GM12878 (cell line): ENCODE measurements around the gene RAB37. TPM values are rescaled to one million over a fixed set of nuclear protein-coding genes. Genes with fewer than 3 reads are reported as not detected.

Experiments used
- ATAC-seq: fragments of 200-7000 bp; cut with Tn5 transposase; 3 replicates; pipeline ENCODE4 v1.9.1; 2020; ENCODE audit warnings: mild to moderate bottlenecking, moderate library complexity
- BruUV-seq: library from RNA; stranded (reverse); fragments of 400-500 nt; replicated peaks from 2 replicates; lab custom pipeline; 2021; lab: Mats Ljungman, UMichigan
- CTCF ChIA-PET: fragments of 300-600 bp; sonication (Branson Sonifier 250); formaldehyde crosslinking; extraction: SDS; loops from one replicate; lab custom pipeline; 2021; ENCODE audit warnings: inconsistent platforms; lab: Yijun Ruan, JAX
- POLR2A ChIA-PET: fragments of 350-600 bp; formaldehyde crosslinking; extraction: SDS; loops from one replicate; lab custom pipeline; 2021; ENCODE audit warnings: inconsistent platforms; lab: Charles Lee
- RAD21 ChIA-PET: fragments of 300-600 bp; sonication (Branson Sonifier 250); formaldehyde crosslinking; loops from one replicate; lab custom pipeline; 2023; ENCODE audit warnings: antibody characterized with exemption; ENCODE audit not compliant: unreplicated experiment; lab: Charles Lee
- SMC1A ChIA-PET: fragments of 300-600 bp; sonication (Branson Sonifier 250); formaldehyde crosslinking; loops from one replicate; lab custom pipeline; 2023; ENCODE audit not compliant: unreplicated experiment, uncharacterized antibody; lab: Charles Lee
- DNase-seq: peaks from one replicate; pipeline ENCODE4 v3.0.0-alpha.2; 2011; ENCODE audit warnings: low read depth, low spot score
- FAIRE-seq: peaks from 3 replicates; lab custom pipeline; 2011; peaks lifted over from hg19 to GRCh38; lab: Jason Lieb, UNC
- H2AFZ ChIP-seq: 2 replicates; pipeline ENCODE4 v1.6.0; 2011; ENCODE audit warnings: low read depth, low read length, control low read depth; ENCODE audit not compliant: control insufficient read depth
- H3K27ac ChIP-seq: 2 replicates; pipeline ENCODE4 v1.5.1; 2011; ENCODE audit warnings: control low read depth; ENCODE audit not compliant: control insufficient read depth, insufficient read depth
- H3K27me3 ChIP-seq, 2 experiments: replicated peaks in 1 of 2; 2 replicates each; pipeline versions ENCODE4 v1.6.0 to v1.6.1; 2011; ENCODE audit warnings: low read length in 1 of 2; ENCODE audit not compliant: control insufficient read depth in 2 of 2, insufficient read depth in 2 of 2
- H3K36me3 ChIP-seq, 2 experiments: 2 replicates each; pipeline ENCODE4 v1.5.1; 2011; ENCODE audit warnings: low read length in 1 of 2; ENCODE audit not compliant: control insufficient read depth in 2 of 2, insufficient read depth in 2 of 2
- H3K4me1 ChIP-seq: 2 replicates; pipeline ENCODE4 v1.6.1; 2011; ENCODE audit warnings: mild to moderate bottlenecking, low read length, moderate library complexity, mixed read lengths; ENCODE audit not compliant: control insufficient read depth, insufficient read depth
- H3K4me2 ChIP-seq: 2 replicates; pipeline ENCODE4 v1.6.0; 2011; ENCODE audit warnings: control low read depth; ENCODE audit not compliant: control insufficient read depth, insufficient read depth
- H3K4me3 ChIP-seq: fragments of 200-600 bp; sonication (generic); 2 replicates; pipeline ENCODE4 v1.5.1; 2016
- H3K79me2 ChIP-seq: 2 replicates; pipeline ENCODE4 v1.6.0; 2011; ENCODE audit warnings: low read length; ENCODE audit not compliant: control insufficient read depth, insufficient read depth
- H3K9ac ChIP-seq: 2 replicates; pipeline ENCODE4 v1.8.0; 2011; ENCODE audit warnings: low read length, control low read depth, mixed read lengths; ENCODE audit not compliant: control insufficient read depth, insufficient read depth
- H3K9me3 ChIP-seq: replicated peaks from 3 replicates; pipeline ENCODE4 v1.5.1; 2011; ENCODE audit warnings: mild to moderate bottlenecking, low read length; ENCODE audit not compliant: control insufficient read depth, insufficient read depth
- H4K20me1 ChIP-seq: 2 replicates; pipeline ENCODE4 v1.6.0; 2011; ENCODE audit not compliant: control insufficient read depth, insufficient read depth
- CEBPZ ChIP-seq: fragments of 150-350 bp; IDR thresholded peaks from 2 replicates; pipeline ENCODE4 v1.6.1; 2016; ENCODE audit warnings: low read depth, low read length
- FOS ChIP-seq: IDR thresholded peaks from 3 replicates; pipeline ENCODE4 v1.6.1; 2011; ENCODE audit warnings: borderline replicate concordance; ENCODE audit not compliant: insufficient read length; ENCODE audit errors: extremely low read depth
- IRF4 ChIP-seq: IDR thresholded peaks from 2 replicates; pipeline ENCODE4 v1.6.1; 2011; ENCODE audit warnings: low read depth, low read length
- NR2C1 ChIP-seq: fragments of 450-650 bp; IDR thresholded peaks from 2 replicates; pipeline ENCODE4 v1.6.1; 2017; ENCODE audit warnings: antibody characterized with exemption, mild to moderate bottlenecking, moderate library complexity
- NRF1 ChIP-seq: conservative IDR thresholded peaks from 2 replicates; pipeline ENCODE4 v1.6.1; 2011; ENCODE audit warnings: mild to moderate bottlenecking, low read depth, low read length, improper control_type of control experiment
- POU2F2 ChIP-seq: IDR thresholded peaks from 3 replicates; pipeline ENCODE4 v1.6.1; 2011; ENCODE audit warnings: low read depth, mild to moderate bottlenecking, low read length, borderline replicate concordance
- RB1 ChIP-seq: fragments of 450-650 bp; formaldehyde crosslinking; IDR thresholded peaks from 2 replicates; pipeline ENCODE4 v1.6.1; 2017; ENCODE audit warnings: mild to moderate bottlenecking, borderline replicate concordance
- RELB ChIP-seq: fragments of 450-650 bp; IDR thresholded peaks from 2 replicates; pipeline ENCODE4 v1.6.1; 2017; ENCODE audit warnings: low read depth, mild to moderate bottlenecking, moderate library complexity
- SREBF1 ChIP-seq: IDR thresholded peaks from 2 replicates; pipeline ENCODE4 v1.6.1; 2012; ENCODE audit warnings: mild to moderate bottlenecking, low read length
- STAT1 ChIP-seq: fragments of 450-650 bp; conservative IDR thresholded peaks from 2 replicates; pipeline ENCODE4 v1.6.1; 2014; ENCODE audit warnings: antibody characterized with exemption, mild to moderate bottlenecking
- WRNIP1 ChIP-seq: IDR thresholded peaks from 2 replicates; pipeline ENCODE4 v1.6.1; 2011; ENCODE audit warnings: low read depth, low read length, improper control_type of control experiment, borderline replicate concordance
- ZBTB33 ChIP-seq: fragments of 450-650 bp; IDR thresholded peaks from 2 replicates; pipeline ENCODE4 v1.6.1; 2017; ENCODE audit warnings: mild to moderate bottlenecking
- ZBTB4 ChIP-seq: fragments of 450-650 bp; formaldehyde crosslinking; IDR thresholded peaks from 2 replicates; pipeline ENCODE4 v1.4.0; 2022; ENCODE audit warnings: mild to moderate bottlenecking, moderate library complexity
- ZNF622 ChIP-seq: fragments of 450-650 bp; IDR thresholded peaks from 2 replicates; pipeline ENCODE4 v1.6.1; 2017; ENCODE audit warnings: mild to moderate bottlenecking, inconsistent platforms
- WGBS: methylation state at CpG from one replicate; pipeline ENCODE4 v1.1.6; 2016; ENCODE audit warnings: low lambda C conversion rate; ENCODE audit not compliant: insufficient replicate concordance, insufficient coverage; ENCODE audit errors: missing lambda C conversion rate; 5-methylcytosine and 5-hydroxymethylcytosine counted together
- in situ Hi-C: fragments of 300-500 bp; cut with MboI; formaldehyde crosslinking; loops from 9 replicates; pipeline ENCODE4 v1.14.3; 2018; ENCODE audit warnings: mixed read lengths
- intact Hi-C: fragments of 100-400 bp; cut with micrococcal nuclease; formaldehyde crosslinking; loops from one replicate; pipeline ENCODE4 v1.14.2; 2022; ENCODE audit not compliant: unreplicated experiment
- polyA plus RNA-seq, 11 experiments: library from polyadenylated mRNA; depleted of rRNA in 4 of 11; unstranded in 6 of 11; stranded (reverse) in 5 of 11; fragments of >200 nt; fragmentation: Nextera tagmentation in 4 of 11; fragmentation: Illumina TruSeq in 1 of 11; extraction: Ambion mirVana in 4 of 11; extraction: Trizol in 1 of 11; gene quantifications; 1 replicate in 1 of 11; 2 replicates in 10 of 11; pipeline versions ENCODE4 v1.2.1 to v1.2.3, GENCODE V29; 2011 to 2016; ENCODE audit warnings: inconsistent platforms in 2 of 11, missing spikeins in 2 of 11, low read depth in 1 of 11
- total RNA-seq, 4 experiments: library from RNA; depleted of rRNA in 3 of 4; stranded (reverse); fragments of >200 nt in 3 of 4; fragmentation: Illumina TruSeq in 1 of 4; extraction: Trizol in 1 of 4; gene quantifications; 2 replicates each; pipeline versions ENCODE4 v1.2.1 to v1.2.3, GENCODE V29; 2013 to 2021

RAB37 gene
- total and polyA plus RNA-seq, 10 of the 15 experiments (the other 5 are each of a cell fraction or from before 2014, with no cell fraction given): 0.48 to 5.6 (median 1.7) TPM

- H3K36me3 ChIP-seq: peaks cover 0 to 6% of the 10 kb centered on the region in 2 experiments; a peak in 3 of 4 replicates
- FAIRE-seq: no peak
- in situ Hi-C loops (no loop called here), intact Hi-C loops (no loop called here)
- no peak overlapping the region for H2AFZ ChIP-seq
- ChIA-PET SMC1A (no interaction called here), POLR2A (interaction anchor here (0.7 kb wide), 1 partner anchor 37 kb away, joined by 3 read pairs; no protein-coding TSS in a partner anchor), RAD21 (no interaction called here), CTCF (interaction anchor here (0.6 kb wide), 1 partner anchor 135 kb away, joined by 3 read pairs; no protein-coding TSS in a partner anchor)
- no peak overlapping the region for H3K4me3 ChIP-seq
- BruUV-seq: no TSS peak
- H3K9ac ChIP-seq: no peak overlapping the region
- H3K4me2 ChIP-seq: no peak overlapping the region
- ATAC-seq: no peak
- H3K27ac ChIP-seq: no peak overlapping the region
- H3K27me3 ChIP-seq: no peaks in the 10 kb centered on the region
- 96% methylated on average over 16 of the region's 16 CpGs for WGBS
- H3K4me1 ChIP-seq: peaks cover 15% of the 10 kb centered on the region
- H3K9me3 ChIP-seq: no peaks in the 10 kb centered on the region
- H3K79me2 ChIP-seq: no peaks in the 10 kb centered on the region
- no peak for DNase-seq
- peaks cover 4% of the 10 kb centered on the region for H4K20me1 ChIP-seq
- no peak for TF ChIP-seq NR2C1
- TF ChIP-seq FOS: no peak
- no peak for TF ChIP-seq RB1
- TF ChIP-seq CEBPZ: no peak
- no peak for TF ChIP-seq ZBTB4 (CRISPR knock-in tag)
- TF ChIP-seq POU2F2: no peak
- TF ChIP-seq ZBTB33: no peak
- TF ChIP-seq SREBF1: no peak
- TF ChIP-seq NRF1: no peak
- TF ChIP-seq RELB: no peak
- no peak for TF ChIP-seq IRF4
- no peak for TF ChIP-seq WRNIP1
- no peak for TF ChIP-seq STAT1
- no peak for TF ChIP-seq ZNF622
Measured at GRCh38 chr17:74786431-74787055, 49.5 kb downstream of the RAB37 start.
